HG03108 (cell line): Measurements from ENCODE around the gene COL5A1.

ENCODE experiments used
- ATAC-seq: cut with Tn5 transposase; IDR thresholded peaks from one replicate; pipeline ENCODE4 v1.9.1; 2021; ENCODE audit warnings: moderate library complexity; ENCODE audit not compliant: unreplicated experiment

COL5A1 gene

GRCh38 chr9:134885679-134886412 lies 244.2 kb downstream of the COL5A1 start:
- ATAC-seq: no peak

- ATAC-seq: no peak
These were observed 244.9 kb downstream of the COL5A1 start for GRCh38 chr9:134886413-134886913.

- no peak for ATAC-seq
These were observed 245.6 kb downstream of the COL5A1 start for GRCh38 chr9:134887219-134887618.

GRCh38 chr9:134887686-134888602 lies 246.3 kb downstream of the COL5A1 start:
- no peak for ATAC-seq

- ATAC-seq: no peak
These were observed 247.1 kb downstream of the COL5A1 start for GRCh38 chr9:134888603-134889190.

GRCh38 chr9:134889386-134890154 lies 248.0 kb downstream of the COL5A1 start:
- no peak for ATAC-seq

- ATAC-seq: no peak
These were observed 248.5 kb downstream of the COL5A1 start for GRCh38 chr9:134890155-134890495.

- no peak for ATAC-seq
These were observed 249.4 kb downstream of the COL5A1 start for GRCh38 chr9:134891053-134891452.

GRCh38 chr9:134891713-134892112 lies 250.1 kb downstream of the COL5A1 start:
- no peak for ATAC-seq

GRCh38 chr9:134892221-134892620 lies 250.6 kb downstream of the COL5A1 start:
- no peak for ATAC-seq

GRCh38 chr9:134892820-134893420 lies 251.3 kb downstream of the COL5A1 start:
- ATAC-seq: no peak
